ENCODE data around the gene SLC25A30. TPM values are rescaled to one million over a fixed set of nuclear protein-coding genes. Genes with fewer than 3 reads are reported as not detected.
"Not testable (repeated sequence)": the region's sequence is repeated elsewhere in the genome, so short reads cannot be mapped to it uniquely, and the experiment has no call there.

Gene SLC25A30
- total RNA-seq, 3 donors from 2014 or later (not counting 1 experiment from before 2014, with no cell fraction given): 15.0 to 22.3 (median 22.0) TPM

GRCh38 chr13:45388664-45389063 is 29.5 kb downstream of the SLC25A30 start:
- Histone ChIP-seq H3K9me3 (ENCODE audit: control insufficient read depth, insufficient read depth, low read length) (no peaks in the 10 kb centered on the region), H3K4me3 (ENCODE audit: low read length) (no peak overlapping the region), H3K27ac (ENCODE audit: low read length) (no peak overlapping the region), H3K4me1 (ENCODE audit: control insufficient read depth, insufficient read depth, low read length) (peaks cover 7% of the 10 kb centered on the region), H3K27me3 (ENCODE audit: control insufficient read depth, insufficient read depth, low read length) (no peaks in the 10 kb centered on the region), H3K36me3 (ENCODE audit: control insufficient read depth, insufficient read depth, low read length) (peaks cover 8% of the 10 kb centered on the region)
- TF ChIP-seq, protein P1, sequence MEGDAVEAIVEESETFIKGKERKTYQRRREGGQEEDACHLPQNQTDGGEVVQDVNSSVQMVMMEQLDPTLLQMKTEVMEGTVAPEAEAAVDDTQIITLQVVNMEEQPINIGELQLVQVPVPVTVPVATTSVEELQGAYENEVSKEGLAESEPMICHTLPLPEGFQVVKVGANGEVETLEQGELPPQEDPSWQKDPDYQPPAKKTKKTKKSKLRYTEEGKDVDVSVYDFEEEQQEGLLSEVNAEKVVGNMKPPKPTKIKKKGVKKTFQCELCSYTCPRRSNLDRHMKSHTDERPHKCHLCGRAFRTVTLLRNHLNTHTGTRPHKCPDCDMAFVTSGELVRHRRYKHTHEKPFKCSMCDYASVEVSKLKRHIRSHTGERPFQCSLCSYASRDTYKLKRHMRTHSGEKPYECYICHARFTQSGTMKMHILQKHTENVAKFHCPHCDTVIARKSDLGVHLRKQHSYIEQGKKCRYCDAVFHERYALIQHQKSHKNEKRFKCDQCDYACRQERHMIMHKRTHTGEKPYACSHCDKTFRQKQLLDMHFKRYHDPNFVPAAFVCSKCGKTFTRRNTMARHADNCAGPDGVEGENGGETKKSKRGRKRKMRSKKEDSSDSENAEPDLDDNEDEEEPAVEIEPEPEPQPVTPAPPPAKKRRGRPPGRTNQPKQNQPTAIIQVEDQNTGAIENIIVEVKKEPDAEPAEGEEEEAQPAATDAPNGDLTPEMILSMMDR (IDR thresholded peaks at IDR 0.05): no peak
- Mint-ChIP-seq H3K9me3 (no peaks in the 10 kb centered on the region), H3K4me3 (no peak overlapping the region), H3K36me3 (no peaks in the 10 kb centered on the region), H3K27me3 (ENCODE audit: low read depth in 2 of 2) (no peaks in the 10 kb centered on the region), H3K27ac (no peak overlapping the region), H3K4me1 (peaks cover 11 to 14% of the 10 kb centered on the region in 2 donors)
- 99% methylated on average over 4 of the region's 4 CpGs for WGBS (ENCODE audit: insufficient coverage)
- intact Hi-C loops (cut with micrococcal nuclease): no loop called here
- ATAC-seq: no peak
- no peak for DNase-seq

GRCh38 chr13:45386892-45387575 is 31.1 kb downstream of the SLC25A30 start:
- 47% methylated on average over 17 of the region's 17 CpGs for WGBS (ENCODE audit: insufficient coverage)
- Mint-ChIP-seq H3K4me1 (peaks cover 11 to 14% of the 10 kb centered on the region in 2 donors), H3K27ac (peak overlapping the region; percentile 38 to 56), H3K4me3 (peak overlapping the region; percentile 13)
- H3K36me3 ChIP-seq (ENCODE audit: control insufficient read depth, insufficient read depth, low read length); H3K4me1 ChIP-seq (ENCODE audit: control insufficient read depth, insufficient read depth, low read length); H3K27ac ChIP-seq (ENCODE audit: low read length); H3K4me3 ChIP-seq (ENCODE audit: low read length); H3K27me3 ChIP-seq (ENCODE audit: control insufficient read depth, insufficient read depth, low read length); H3K9me3 Mint-ChIP-seq; H3K27me3 Mint-ChIP-seq (ENCODE audit: low read depth in 2 of 2); H3K36me3 Mint-ChIP-seq; intact Hi-C loops (cut with micrococcal nuclease); H3K9me3 ChIP-seq (ENCODE audit: control insufficient read depth, insufficient read depth, low read length); DNase-seq: not testable (repeated sequence)
- ATAC-seq: peak in 2 of 3 donors; percentile 64 to 70

DNA sequence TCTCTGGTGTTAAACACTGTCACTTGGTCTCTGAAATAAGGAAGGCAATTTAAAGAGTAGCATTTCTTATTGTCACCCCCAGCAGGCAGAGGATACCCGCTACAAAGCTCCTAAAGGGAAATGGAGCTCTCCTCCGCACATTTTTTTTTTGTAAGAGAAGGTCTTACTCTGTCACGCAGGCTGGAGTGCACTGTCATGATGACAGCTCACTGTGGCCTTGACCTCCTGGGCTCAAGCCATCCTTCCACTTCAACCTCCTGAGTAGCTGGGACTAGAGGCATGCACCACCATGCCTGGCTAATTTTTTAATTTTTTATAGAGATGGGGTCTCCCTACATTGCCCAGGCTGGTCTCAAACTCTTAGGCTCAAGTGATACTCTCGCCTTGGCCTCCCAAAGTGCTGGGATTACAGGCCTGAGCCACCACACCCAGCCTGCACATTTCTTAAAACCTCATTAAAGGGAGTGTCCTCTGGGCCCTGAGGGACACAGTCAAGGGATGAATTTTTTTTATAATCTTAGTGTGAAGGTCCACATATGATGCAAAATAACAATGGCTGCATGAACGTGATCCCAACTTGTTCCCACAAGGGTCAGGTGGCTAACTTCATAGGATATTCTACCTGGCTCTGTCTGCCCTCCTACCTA is 32.1 kb downstream of the SLC25A30 start:
- DNase-seq: no peak
- TF ChIP-seq, protein P1 (IDR thresholded peaks at IDR 0.05): no peak
- Histone ChIP-seq H3K4me1 (ENCODE audit: control insufficient read depth, insufficient read depth, low read length) (peaks cover 7% of the 10 kb centered on the region), H3K27me3 (ENCODE audit: control insufficient read depth, insufficient read depth, low read length) (no peaks in the 10 kb centered on the region), H3K36me3 (ENCODE audit: control insufficient read depth, insufficient read depth, low read length) (peaks cover 3% of the 10 kb centered on the region), H3K27ac (ENCODE audit: low read length) (no peak overlapping the region), H3K9me3 (ENCODE audit: control insufficient read depth, insufficient read depth, low read length) (no peaks in the 10 kb centered on the region), H3K4me3 (ENCODE audit: low read length) (no peak overlapping the region)
- Mint-ChIP-seq H3K4me1 (peaks cover 11 to 14% of the 10 kb centered on the region in 2 donors), H3K27me3 (ENCODE audit: low read depth in 2 of 2) (no peaks in the 10 kb centered on the region), H3K27ac (no peak overlapping the region), H3K9me3 (no peaks in the 10 kb centered on the region), H3K36me3 (no peaks in the 10 kb centered on the region), H3K4me3 (no peak overlapping the region)
- ATAC-seq: no peak
- intact Hi-C loops (cut with micrococcal nuclease): no loop called here
- WGBS (ENCODE audit: insufficient coverage): 81% methylated on average over 5 of the region's 5 CpGs

GRCh38 chr13:45385320-45385719 is 32.9 kb downstream of the SLC25A30 start:
- DNase-seq: no peak
- Histone ChIP-seq H3K4me1 (ENCODE audit: control insufficient read depth, insufficient read depth, low read length) (peaks cover 7% of the 10 kb centered on the region), H3K27ac (ENCODE audit: low read length) (no peak overlapping the region), H3K4me3 (ENCODE audit: low read length) (no peak overlapping the region), H3K27me3 (ENCODE audit: control insufficient read depth, insufficient read depth, low read length) (no peaks in the 10 kb centered on the region), H3K9me3 (ENCODE audit: control insufficient read depth, insufficient read depth, low read length) (no peaks in the 10 kb centered on the region), H3K36me3 (ENCODE audit: control insufficient read depth, insufficient read depth, low read length) (peaks cover 3% of the 10 kb centered on the region)
- 96% methylated on average over 5 of the region's 5 CpGs for WGBS (ENCODE audit: insufficient coverage)
- TF ChIP-seq, protein P1 (IDR thresholded peaks at IDR 0.05): no peak
- Mint-ChIP-seq H3K27ac (no peak overlapping the region), H3K27me3 (ENCODE audit: low read depth in 2 of 2) (no peaks in the 10 kb centered on the region), H3K9me3 (no peaks in the 10 kb centered on the region), H3K4me1 (peaks cover 11 to 14% of the 10 kb centered on the region in 2 donors), H3K36me3 (no peaks in the 10 kb centered on the region), H3K4me3 (no peak overlapping the region)
- intact Hi-C loops (cut with micrococcal nuclease): no loop called here
- ATAC-seq: no peak

Data from natural killer cell (primary cell).